Liver (tissue), 9 donors: ENCODE results near the gene DNAJC5. TPM values are rescaled to one million over a fixed set of nuclear protein-coding genes. Genes with fewer than 3 reads are reported as not detected.

Experiments used
- DNase-seq: peaks from one replicate; pipeline ENCODE4 v3.0.0-alpha.2; 2017; ENCODE audit warnings: low spot score
- H3K27ac ChIP-seq, 2 donors: one replicate each; pipeline ENCODE4 v1.7.0; 2013; ENCODE audit warnings: inconsistent platforms in 2 of 2, low read length in 2 of 2, control low read depth in 1 of 2, low read depth in 1 of 2, mild to moderate bottlenecking in 1 of 2
- H3K27me3 ChIP-seq, 4 donors: one replicate each; pipeline versions ENCODE4 v1.6.1 to v1.7.0; 2013; ENCODE audit warnings: low read length in 3 of 4, inconsistent platforms in 1 of 4, mild to moderate bottlenecking in 1 of 4, moderate library complexity in 1 of 4; ENCODE audit not compliant: control insufficient read depth in 4 of 4, insufficient read depth in 4 of 4
- H3K36me3 ChIP-seq, 4 donors: one replicate each; pipeline versions ENCODE4 v1.6.1 to v1.7.0; 2013; ENCODE audit warnings: low read length in 3 of 4, mild to moderate bottlenecking in 3 of 4, low read depth in 1 of 4, moderate library complexity in 1 of 4; ENCODE audit not compliant: control insufficient read depth in 4 of 4, insufficient read depth in 3 of 4
- H3K4me1 ChIP-seq, 4 donors: one replicate each; pipeline versions ENCODE4 v1.6.1 to v1.7.0; 2013; ENCODE audit warnings: low read length in 3 of 4, mild to moderate bottlenecking in 3 of 4, moderate library complexity in 1 of 4; ENCODE audit not compliant: control insufficient read depth in 4 of 4, insufficient read depth in 4 of 4
- H3K4me3 ChIP-seq, 3 donors: one replicate each; pipeline versions ENCODE4 v1.6.1 to v1.7.0; 2013; ENCODE audit warnings: low read length in 3 of 3, control low read depth in 1 of 3, low read depth in 1 of 3, mild to moderate bottlenecking in 1 of 3
- H3K9ac ChIP-seq, 2 donors: one replicate each; pipeline ENCODE4 v1.7.0; 2013; ENCODE audit warnings: low read length in 2 of 2, mild to moderate bottlenecking in 2 of 2, moderate library complexity in 2 of 2, control low read depth in 1 of 2, low read depth in 1 of 2
- H3K9me3 ChIP-seq, 4 donors: one replicate each; pipeline versions ENCODE4 v1.6.1 to v1.7.0; 2013; ENCODE audit warnings: low read length in 3 of 4; ENCODE audit not compliant: control insufficient read depth in 4 of 4
- EGR1 ChIP-seq, 2 donors: IDR thresholded peaks; 2 replicates each; pipeline ENCODE4 v1.6.1; 2016 to 2018; ENCODE audit warnings: antibody characterized with exemption in 2 of 2, low read depth in 2 of 2
- FOXA1 ChIP-seq: IDR thresholded peaks from 2 replicates; pipeline ENCODE4 v1.6.1; 2016; ENCODE audit warnings: antibody characterized with exemption
- FOXA2 ChIP-seq: IDR thresholded peaks from 2 replicates; pipeline ENCODE4 v1.6.1; 2016; ENCODE audit warnings: antibody characterized with exemption
- GABPA ChIP-seq, 2 donors: IDR thresholded peaks in 1 of 2; conservative IDR thresholded peaks in 1 of 2; 2 replicates each; pipeline ENCODE4 v1.6.1; 2016; ENCODE audit warnings: antibody characterized with exemption in 2 of 2, mild to moderate bottlenecking in 1 of 2, moderate library complexity in 1 of 2
- HNF4A ChIP-seq, 2 donors: conservative IDR thresholded peaks; 2 replicates each; pipeline ENCODE4 v1.6.1; 2016; ENCODE audit warnings: antibody characterized with exemption in 2 of 2, mild to moderate bottlenecking in 2 of 2
- HNF4G ChIP-seq: IDR thresholded peaks from 2 replicates; pipeline ENCODE4 v1.6.1; 2016; ENCODE audit warnings: antibody characterized with exemption
- JUND ChIP-seq, 2 donors: IDR thresholded peaks; 2 replicates each; pipeline ENCODE4 v1.6.1; 2016; ENCODE audit warnings: antibody characterized with exemption in 2 of 2
- NR2F2 ChIP-seq: IDR thresholded peaks from 2 replicates; pipeline ENCODE4 v1.6.1; 2016; ENCODE audit warnings: antibody characterized with exemption
- RAD21 ChIP-seq, 2 donors: IDR thresholded peaks; 2 replicates each; pipeline ENCODE4 v1.6.1; 2016; ENCODE audit warnings: antibody characterized with exemption in 2 of 2, mild to moderate bottlenecking in 2 of 2
- RXRA ChIP-seq, 2 donors: IDR thresholded peaks; 2 replicates each; pipeline ENCODE4 v1.6.1; 2017 to 2018; ENCODE audit warnings: antibody characterized with exemption in 2 of 2, mild to moderate bottlenecking in 1 of 2
- SP1 ChIP-seq: IDR thresholded peaks from 2 replicates; pipeline ENCODE4 v1.6.1; 2018; ENCODE audit warnings: antibody characterized with exemption, mild to moderate bottlenecking
- TAF1 ChIP-seq: conservative IDR thresholded peaks from 2 replicates; pipeline ENCODE4 v1.6.1; 2016; ENCODE audit warnings: antibody characterized with exemption, mild to moderate bottlenecking
- WGBS: extraction: QIAGEN DNeasy Blood & Tissue Kit; methylation state at CpG from one replicate; pipeline ENCODE4 v1.1.7; 2013; 5-methylcytosine and 5-hydroxymethylcytosine counted together
- polyA plus RNA-seq, 2 donors: library from polyadenylated mRNA; stranded (reverse) in 1 of 2; unstranded in 1 of 2; fragments of 200-250 nt in 1 of 2; fragments of >200 nt in 1 of 2; fragmentation: Nextera tagmentation in 1 of 2; extraction: Ambion mirVana in 1 of 2; gene quantifications; one replicate each; pipeline versions ENCODE4 v1.2.1 to v1.2.3, GENCODE V29; 2013 to 2015
- total RNA-seq, 2 donors: library from RNA; depleted of rRNA; stranded (reverse); fragments of >200 nt; gene quantifications; one replicate each; pipeline ENCODE4 v1.2.3, GENCODE V29; 2014
- TF ChIP-seq, protein P1 (sequence below): fragments of 150-350 bp; IDR thresholded peaks from 2 replicates; pipeline ENCODE4 v1.5.1; 2017; ENCODE audit warnings: improper control_type of control experiment, low read depth, low read length; ENCODE audit not compliant: missing input control
- TF ChIP-seq, protein P2 (sequence below): IDR thresholded peaks from 2 replicates; pipeline ENCODE4 v1.6.1; 2016; ENCODE audit warnings: antibody characterized with exemption
- TF ChIP-seq, protein P3 (sequence below): IDR thresholded peaks from 2 replicates; pipeline ENCODE4 v1.6.1; 2016; ENCODE audit warnings: antibody characterized with exemption
- TF ChIP-seq, protein P4 (sequence below): IDR thresholded peaks from 2 replicates; pipeline ENCODE4 v1.6.1; 2016; ENCODE audit warnings: antibody characterized with exemption, mild to moderate bottlenecking
- donor health status: healthy.
- donor health status: healthy.
- donor health status: healthy.
- donor health status: healthy.
- donor health status: healthy.

DNAJC5 gene
- total and polyA plus RNA-seq, 4 donors: 8.2 to 28.6 (median 18.7) TPM

DNA sequence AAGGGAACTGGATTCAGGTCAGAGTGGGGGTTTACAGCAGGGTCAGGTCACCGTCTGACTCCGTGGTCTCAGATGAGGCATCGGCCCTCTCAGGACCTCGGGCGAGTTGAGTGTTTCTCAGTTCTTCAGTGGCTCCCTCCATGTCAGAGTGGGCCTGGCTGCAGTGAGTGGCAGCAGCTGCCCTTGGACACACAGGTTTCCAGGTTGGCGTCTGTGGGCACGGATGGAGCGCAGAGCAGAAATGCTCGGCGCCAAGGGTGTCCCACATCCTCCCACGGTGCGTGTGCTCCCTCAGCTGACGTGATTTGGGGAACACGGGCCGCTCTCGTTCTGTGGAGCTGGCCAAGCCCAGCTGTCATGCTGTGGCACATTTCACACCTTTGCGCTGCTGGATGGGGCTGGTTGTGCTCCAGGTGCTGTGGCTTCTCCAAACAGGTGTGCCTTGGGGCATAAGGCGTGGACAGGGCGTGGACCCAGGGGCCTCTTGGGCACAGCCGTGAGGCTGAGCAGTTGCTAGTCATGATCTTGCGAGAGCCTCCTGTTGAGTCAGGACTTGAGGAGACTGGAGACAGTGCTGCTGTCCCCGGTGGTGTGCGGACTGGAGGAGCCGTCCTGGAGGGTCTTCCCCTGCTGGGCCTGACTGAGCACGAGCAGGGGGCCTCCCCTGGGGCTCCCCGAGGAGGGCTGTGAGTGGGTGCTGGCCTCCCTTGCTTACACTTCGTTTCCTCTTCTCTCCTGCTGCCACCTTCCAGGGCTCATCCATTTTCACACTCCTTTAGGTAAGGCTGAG, 9.5 kb upstream of the DNAJC5 start (continued):
- TF ChIP-seq EGR1 (IDR thresholded peaks at IDR 0.05; ENCODE audit: low read depth in 2 of 2): no peak
- no peak for TF ChIP-seq FOXA2

DNA sequence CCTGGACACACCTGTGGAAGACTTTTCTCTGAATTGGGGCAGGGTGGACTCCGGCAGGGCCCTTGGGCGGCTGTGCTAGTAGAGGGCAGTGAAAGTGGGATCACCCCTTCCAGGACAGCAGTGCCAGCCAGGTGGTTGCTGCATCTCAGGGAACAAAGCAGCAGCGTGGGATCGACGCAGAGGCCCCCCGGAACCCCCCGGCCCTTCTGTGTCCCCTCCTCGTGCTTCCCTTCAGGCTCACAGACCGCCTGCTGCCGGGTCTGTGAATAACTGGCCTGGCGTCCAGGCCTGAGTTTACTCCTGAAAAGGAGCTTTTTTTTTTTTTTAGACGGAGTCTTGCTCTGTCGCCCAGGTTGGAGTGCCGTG, 8.9 kb upstream of the DNAJC5 start:
- Histone ChIP-seq H3K4me1 (peaks cover 4 to 16% (median 13%) of the 10 kb centered on the region in 4 donors), H3K27me3 (no peaks in the 10 kb centered on the region), H3K36me3 (peaks cover 5 to 64% (median 19%) of the 10 kb centered on the region in 4 donors), H3K9me3 (no peaks in the 10 kb centered on the region), H3K27ac (no peak overlapping the region), H3K9ac (no peak overlapping the region), H3K4me3 (no peak overlapping the region)
- no peak for DNase-seq
- TF ChIP-seq HNF4A (conservative IDR thresholded peaks at IDR 0.05) (no peak), RAD21 (IDR thresholded peaks at IDR 0.05) (no peak), SP1 (no peak), EGR1 (IDR thresholded peaks at IDR 0.05; ENCODE audit: low read depth in 2 of 2) (no peak), RXRA (IDR thresholded peaks at IDR 0.05) (no peak), FOXA2 (no peak), TAF1 (no peak), HNF4G (no peak)
- TF ChIP-seq, protein P1, sequence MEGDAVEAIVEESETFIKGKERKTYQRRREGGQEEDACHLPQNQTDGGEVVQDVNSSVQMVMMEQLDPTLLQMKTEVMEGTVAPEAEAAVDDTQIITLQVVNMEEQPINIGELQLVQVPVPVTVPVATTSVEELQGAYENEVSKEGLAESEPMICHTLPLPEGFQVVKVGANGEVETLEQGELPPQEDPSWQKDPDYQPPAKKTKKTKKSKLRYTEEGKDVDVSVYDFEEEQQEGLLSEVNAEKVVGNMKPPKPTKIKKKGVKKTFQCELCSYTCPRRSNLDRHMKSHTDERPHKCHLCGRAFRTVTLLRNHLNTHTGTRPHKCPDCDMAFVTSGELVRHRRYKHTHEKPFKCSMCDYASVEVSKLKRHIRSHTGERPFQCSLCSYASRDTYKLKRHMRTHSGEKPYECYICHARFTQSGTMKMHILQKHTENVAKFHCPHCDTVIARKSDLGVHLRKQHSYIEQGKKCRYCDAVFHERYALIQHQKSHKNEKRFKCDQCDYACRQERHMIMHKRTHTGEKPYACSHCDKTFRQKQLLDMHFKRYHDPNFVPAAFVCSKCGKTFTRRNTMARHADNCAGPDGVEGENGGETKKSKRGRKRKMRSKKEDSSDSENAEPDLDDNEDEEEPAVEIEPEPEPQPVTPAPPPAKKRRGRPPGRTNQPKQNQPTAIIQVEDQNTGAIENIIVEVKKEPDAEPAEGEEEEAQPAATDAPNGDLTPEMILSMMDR: no peak
- TF ChIP-seq, protein P2, sequence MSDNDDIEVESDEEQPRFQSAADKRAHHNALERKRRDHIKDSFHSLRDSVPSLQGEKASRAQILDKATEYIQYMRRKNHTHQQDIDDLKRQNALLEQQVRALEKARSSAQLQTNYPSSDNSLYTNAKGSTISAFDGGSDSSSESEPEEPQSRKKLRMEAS: no peak
- TF ChIP-seq, protein P3, sequence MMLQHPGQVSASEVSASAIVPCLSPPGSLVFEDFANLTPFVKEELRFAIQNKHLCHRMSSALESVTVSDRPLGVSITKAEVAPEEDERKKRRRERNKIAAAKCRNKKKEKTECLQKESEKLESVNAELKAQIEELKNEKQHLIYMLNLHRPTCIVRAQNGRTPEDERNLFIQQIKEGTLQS: no peak
- whole genome bisulfite sequencing: 96% methylated on average over 14 of the region's 14 CpGs

DNA sequence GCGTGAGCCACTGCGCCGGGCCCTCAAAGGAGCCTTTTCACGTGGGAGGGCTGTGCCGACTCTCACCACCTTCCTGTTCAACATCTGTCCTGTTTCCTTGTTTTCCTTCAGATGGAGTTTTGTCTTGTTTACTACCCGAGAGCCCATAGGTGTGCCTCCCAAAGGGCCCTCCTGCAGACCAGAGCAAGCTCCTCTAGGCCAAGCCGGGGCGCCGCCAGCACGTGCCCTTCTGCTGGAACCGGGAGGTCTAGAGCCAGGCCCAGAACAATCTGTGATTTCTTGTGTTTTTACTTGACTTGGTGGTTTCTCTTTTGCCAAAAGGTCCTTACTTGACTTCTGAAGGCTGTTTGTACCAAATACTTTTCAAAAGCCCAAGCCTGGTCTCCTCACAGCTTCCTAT, 8.0 kb upstream of the DNAJC5 start:
- Histone ChIP-seq H3K27ac (no peak overlapping the region), H3K9ac (no peak overlapping the region), H3K4me3 (no peak overlapping the region), H3K4me1 (peaks cover 4 to 16% (median 13%) of the 10 kb centered on the region in 4 donors), H3K9me3 (no peaks in the 10 kb centered on the region), H3K27me3 (no peaks in the 10 kb centered on the region), H3K36me3 (peaks cover 8 to 66% (median 20%) of the 10 kb centered on the region in 4 donors)
- TF ChIP-seq NR2F2 (no peak), TAF1 (no peak), RAD21 (IDR thresholded peaks at IDR 0.05) (no peak), GABPA (IDR thresholded peaks at IDR 0.05 in 1 of 2, conservative IDR thresholded peaks at IDR 0.05 in 1 of 2) (no peak), FOXA2 (no peak), RXRA (IDR thresholded peaks at IDR 0.05) (no peak), EGR1 (IDR thresholded peaks at IDR 0.05; ENCODE audit: low read depth in 2 of 2) (no peak), FOXA1 (no peak), JUND (IDR thresholded peaks at IDR 0.05) (no peak), HNF4G (no peak)
- TF ChIP-seq, protein P4, sequence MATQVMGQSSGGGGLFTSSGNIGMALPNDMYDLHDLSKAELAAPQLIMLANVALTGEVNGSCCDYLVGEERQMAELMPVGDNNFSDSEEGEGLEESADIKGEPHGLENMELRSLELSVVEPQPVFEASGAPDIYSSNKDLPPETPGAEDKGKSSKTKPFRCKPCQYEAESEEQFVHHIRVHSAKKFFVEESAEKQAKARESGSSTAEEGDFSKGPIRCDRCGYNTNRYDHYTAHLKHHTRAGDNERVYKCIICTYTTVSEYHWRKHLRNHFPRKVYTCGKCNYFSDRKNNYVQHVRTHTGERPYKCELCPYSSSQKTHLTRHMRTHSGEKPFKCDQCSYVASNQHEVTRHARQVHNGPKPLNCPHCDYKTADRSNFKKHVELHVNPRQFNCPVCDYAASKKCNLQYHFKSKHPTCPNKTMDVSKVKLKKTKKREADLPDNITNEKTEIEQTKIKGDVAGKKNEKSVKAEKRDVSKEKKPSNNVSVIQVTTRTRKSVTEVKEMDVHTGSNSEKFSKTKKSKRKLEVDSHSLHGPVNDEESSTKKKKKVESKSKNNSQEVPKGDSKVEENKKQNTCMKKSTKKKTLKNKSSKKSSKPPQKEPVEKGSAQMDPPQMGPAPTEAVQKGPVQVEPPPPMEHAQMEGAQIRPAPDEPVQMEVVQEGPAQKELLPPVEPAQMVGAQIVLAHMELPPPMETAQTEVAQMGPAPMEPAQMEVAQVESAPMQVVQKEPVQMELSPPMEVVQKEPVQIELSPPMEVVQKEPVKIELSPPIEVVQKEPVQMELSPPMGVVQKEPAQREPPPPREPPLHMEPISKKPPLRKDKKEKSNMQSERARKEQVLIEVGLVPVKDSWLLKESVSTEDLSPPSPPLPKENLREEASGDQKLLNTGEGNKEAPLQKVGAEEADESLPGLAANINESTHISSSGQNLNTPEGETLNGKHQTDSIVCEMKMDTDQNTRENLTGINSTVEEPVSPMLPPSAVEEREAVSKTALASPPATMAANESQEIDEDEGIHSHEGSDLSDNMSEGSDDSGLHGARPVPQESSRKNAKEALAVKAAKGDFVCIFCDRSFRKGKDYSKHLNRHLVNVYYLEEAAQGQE: no peak
- TF ChIP-seq, protein P3: no peak
- TF ChIP-seq, protein P2: no peak
- TF ChIP-seq, protein P1: no peak
- 97% methylated on average over 11 of the region's 11 CpGs for WGBS
- DNase-seq: no peak
